Neural cell (in vitro differentiated cells): ENCODE data around the gene HSD11B1L. TPM values are rescaled to one million over a fixed set of nuclear protein-coding genes. Genes with fewer than 3 reads are reported as not detected.

Source experiments
- H2AFZ ChIP-seq: fragments of 200-600, 300-800 bp; sonication (generic), shearing (Covaris generic); 2 replicates; pipeline ENCODE4 v1.6.0; 2014; ENCODE audit warnings: low read depth, mild to moderate bottlenecking, antibody characterized with exemption, low read length, moderate library complexity
- H3F3A ChIP-seq: fragments of 200-600 bp; shearing (Covaris generic); 2 replicates; pipeline ENCODE4 v1.6.1; 2016; ENCODE audit warnings: mild to moderate bottlenecking, moderate library complexity, mixed read lengths, antibody characterized with exemption, low read length; ENCODE audit not compliant: insufficient read depth, poor library complexity, severe bottlenecking
- H3K27ac ChIP-seq: fragments of 200-600, 300-800 bp; sonication (generic), shearing (Covaris generic); 2 replicates; pipeline ENCODE4 v1.5.1; 2014; ENCODE audit warnings: mild to moderate bottlenecking, low read length, moderate library complexity
- H3K27me3 ChIP-seq: fragments of 300-800, 200-600 bp; sonication (generic), shearing (Covaris generic); 2 replicates; pipeline ENCODE4 v1.6.0; 2014; ENCODE audit warnings: mild to moderate bottlenecking, low read depth, low read length, moderate library complexity; ENCODE audit not compliant: insufficient read depth
- H3K36me3 ChIP-seq: fragments of 300-800, 200-600 bp; sonication (generic), shearing (Covaris generic); 2 replicates; pipeline ENCODE4 v1.5.1; 2014; ENCODE audit warnings: mild to moderate bottlenecking, antibody characterized with exemption, low read length, moderate library complexity; ENCODE audit not compliant: insufficient read depth
- H3K4me2 ChIP-seq: fragments of 300-800, 200-600 bp; sonication (generic), shearing (Covaris generic); 2 replicates; pipeline ENCODE4 v1.6.0; 2014; ENCODE audit warnings: mild to moderate bottlenecking, low read length
- H3K4me3 ChIP-seq: fragments of 300-800, 200-600 bp; sonication (generic), shearing (Covaris generic); 2 replicates; pipeline ENCODE4 v1.5.1; 2014; ENCODE audit warnings: mild to moderate bottlenecking, low read length, moderate library complexity
- H3K79me2 ChIP-seq: fragments of 200-600 bp; shearing (Covaris generic); replicated peaks from 2 replicates; pipeline ENCODE4 v1.6.0; 2014; ENCODE audit warnings: mild to moderate bottlenecking, low read length, moderate library complexity; ENCODE audit not compliant: insufficient read depth
- H3K9ac ChIP-seq: fragments of 300-800, 200-600 bp; sonication (generic), shearing (Covaris generic); 2 replicates; pipeline ENCODE4 v1.6.1; 2016; ENCODE audit warnings: mild to moderate bottlenecking, low read length, mixed read lengths
- H3K9me2 ChIP-seq: fragments of 200-600 bp; shearing (Covaris generic); 2 replicates; pipeline ENCODE4 v1.6.1; 2016; ENCODE audit warnings: mild to moderate bottlenecking, low read length, mixed read lengths; ENCODE audit not compliant: insufficient read depth
- H3K9me3 ChIP-seq: fragments of 200-600, 300-800 bp; sonication (generic), shearing (Covaris generic); 2 replicates; pipeline ENCODE4 v1.6.1; 2016; ENCODE audit warnings: mild to moderate bottlenecking, mixed run types, low read length, moderate library complexity, mixed read lengths
- H4K20me1 ChIP-seq: fragments of 200-600 bp; shearing (Covaris generic); 2 replicates; pipeline ENCODE4 v1.6.1; 2016; ENCODE audit warnings: mild to moderate bottlenecking, mixed run types; ENCODE audit not compliant: insufficient read depth
- CTCF ChIP-seq: fragments of 450-650 bp; IDR thresholded peaks from 2 replicates; pipeline ENCODE4 v1.5.1; 2014; ENCODE audit warnings: antibody characterized with exemption, mild to moderate bottlenecking, moderate library complexity; ENCODE audit not compliant: poor library complexity, severe bottlenecking
- EP300 ChIP-seq: fragments of 450-650 bp; conservative IDR thresholded peaks from 2 replicates; pipeline ENCODE4 v1.6.1; 2014; ENCODE audit warnings: antibody characterized with exemption, mild to moderate bottlenecking, moderate library complexity; ENCODE audit not compliant: poor library complexity, severe bottlenecking
- EZH2 ChIP-seq: fragments of 200-600, 300-800 bp; shearing (Covaris generic), sonication (generic); IDR thresholded peaks from 2 replicates; pipeline ENCODE4 v1.6.1; 2014; ENCODE audit warnings: antibody characterized with exemption, low read length, borderline replicate concordance, mild to moderate bottlenecking; ENCODE audit not compliant: insufficient read depth, poor library complexity, severe bottlenecking
- MXI1 ChIP-seq: fragments of 450-650 bp; conservative IDR thresholded peaks from 2 replicates; pipeline ENCODE4 v1.6.1; 2014; ENCODE audit warnings: antibody characterized with exemption, mild to moderate bottlenecking; ENCODE audit not compliant: poor library complexity, severe bottlenecking
- POLR2AphosphoS5 ChIP-seq: IDR thresholded peaks from 2 replicates; pipeline ENCODE4 v1.6.1; 2012
- RAD21 ChIP-seq: fragments of 450-650 bp; conservative IDR thresholded peaks from 2 replicates; pipeline ENCODE4 v1.6.1; 2014; ENCODE audit warnings: antibody characterized with exemption, mild to moderate bottlenecking, moderate library complexity
- REST ChIP-seq: IDR thresholded peaks from 2 replicates; pipeline ENCODE4 v1.6.1; 2012; ENCODE audit warnings: borderline replicate concordance
- SMC3 ChIP-seq: fragments of 450-650 bp; conservative IDR thresholded peaks from 2 replicates; pipeline ENCODE4 v1.6.1; 2014; ENCODE audit warnings: antibody characterized with exemption, mild to moderate bottlenecking, moderate library complexity; ENCODE audit not compliant: poor library complexity
- TAF1 ChIP-seq: IDR thresholded peaks from 2 replicates; pipeline ENCODE4 v1.6.1; 2012; ENCODE audit warnings: low read depth
- polyA plus RNA-seq: library from polyadenylated mRNA; depleted of rRNA; stranded (reverse); fragments of >200 nt; gene quantifications from 2 replicates; pipeline ENCODE4 v1.2.3, GENCODE V29; 2014

HSD11B1L gene
- polyA plus RNA-seq, 1 donor from 2014 or later = 170 TPM

- Histone ChIP-seq H2AFZ (no peak overlapping the region), H3F3A (no peaks in the 10 kb centered on the region), H3K27ac (no peak overlapping the region), H3K36me3 (no peaks in the 10 kb centered on the region), H3K4me3 (no peak overlapping the region), H3K9ac (no peak overlapping the region), H3K4me2 (no peak overlapping the region), H3K27me3 (no peaks in the 10 kb centered on the region), H3K79me2 (no peaks in the 10 kb centered on the region), H4K20me1 (no peaks in the 10 kb centered on the region), H3K9me2 (no peaks in the 10 kb centered on the region), H3K9me3 (no peaks in the 10 kb centered on the region)
- no peak for TF ChIP-seq POLR2AphosphoS5
- TF ChIP-seq EP300 = no peak
- TF ChIP-seq REST = no peak
- TF ChIP-seq TAF1 = no peak
- TF ChIP-seq MXI1 = no peak
- no peak for TF ChIP-seq CTCF
These were observed 6.1 kb upstream of the HSD11B1L start for GRCh38 chr19:5674714-5675113.

DNA sequence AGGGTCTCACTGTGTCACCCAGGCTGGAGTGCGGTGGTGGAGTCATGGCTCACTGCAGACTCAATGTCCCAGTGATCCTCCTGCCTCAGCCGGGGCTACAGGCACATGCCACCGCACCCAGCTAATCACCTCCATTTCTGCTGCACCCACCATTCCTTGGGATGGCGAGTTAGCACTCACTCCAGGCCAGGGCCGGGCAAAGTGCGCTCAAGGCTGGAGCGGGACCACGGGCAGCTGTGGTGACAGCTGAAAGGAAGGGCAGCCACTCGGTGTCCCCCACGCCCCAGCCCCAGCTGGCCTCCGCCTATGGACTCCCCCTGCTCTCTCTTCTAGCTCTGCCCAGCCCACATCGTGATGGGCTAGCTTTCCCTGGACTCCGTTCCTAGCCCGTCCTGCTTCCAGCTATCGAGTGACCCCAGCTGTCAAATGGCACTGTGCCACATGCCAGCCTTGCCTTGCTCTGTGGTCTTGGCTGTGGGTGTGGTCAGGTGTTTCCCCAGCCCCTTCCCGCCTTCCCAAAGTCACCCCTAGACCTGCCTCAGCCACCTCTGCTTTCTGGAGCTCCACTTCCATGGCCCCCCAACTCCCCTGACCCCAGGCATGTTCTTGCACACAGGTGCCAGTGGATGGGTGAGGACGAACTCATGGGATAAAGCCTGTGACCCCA lies 4.6 kb upstream of the HSD11B1L start:
- H3K27me3 ChIP-seq = no peaks in the 10 kb centered on the region
- TF ChIP-seq REST = no peak
- TF ChIP-seq EZH2 = no peak
- no peak for TF ChIP-seq EP300
- TF ChIP-seq TAF1 = no peak
- TF ChIP-seq POLR2AphosphoS5 = no peak
- no peak for TF ChIP-seq RAD21
- TF ChIP-seq SMC3 = no peak
- TF ChIP-seq CTCF = no peak
- no peak for TF ChIP-seq MXI1
- no peak overlapping the region for H3K27ac ChIP-seq
- no peak overlapping the region for H2AFZ ChIP-seq
- peaks cover 3% of the 10 kb centered on the region for H3K79me2 ChIP-seq
- no peaks in the 10 kb centered on the region for H3K36me3 ChIP-seq
- H3K4me2 ChIP-seq = no peak overlapping the region
- no peaks in the 10 kb centered on the region for H3K9me2 ChIP-seq
- H3K4me3 ChIP-seq = no peak overlapping the region
- no peak overlapping the region for H3K9ac ChIP-seq
- no peaks in the 10 kb centered on the region for H3K9me3 ChIP-seq
- H4K20me1 ChIP-seq = no peaks in the 10 kb centered on the region
- H3F3A ChIP-seq = no peaks in the 10 kb centered on the region
